AG09319 (cell line): ENCODE results near the gene ZNF14.

ENCODE experiments used
- DNase-seq: peaks from one replicate; pipeline ENCODE4 v3.0.0-alpha.2; 2010; ENCODE audit warnings: low read depth; ENCODE audit errors: extremely low read depth
- CTCF ChIP-seq: IDR thresholded peaks from 2 replicates; pipeline ENCODE4 v1.5.1; 2011; ENCODE audit warnings: low read depth, mild to moderate bottlenecking, inconsistent platforms, low read length, moderate library complexity

ZNF14 gene

GRCh38 chr19:19661675-19662251 is 71.1 kb downstream of the ZNF14 start:
- no peak for DNase-seq
- no peak for TF ChIP-seq CTCF

- TF ChIP-seq CTCF = no peak
- no peak for DNase-seq
Measured at GRCh38 chr19:19661141-19661674, 71.7 kb downstream of the ZNF14 start.
